Neural cell (in vitro differentiated cells): Measurements from ENCODE around the gene FUT6. TPM values are rescaled to one million over a fixed set of nuclear protein-coding genes. Genes with fewer than 3 reads are reported as not detected.

Source experiments
- H2AFZ ChIP-seq: fragments of 200-600, 300-800 bp; sonication (generic), shearing (Covaris generic); 2 replicates; pipeline ENCODE4 v1.6.0; 2014; ENCODE audit warnings: low read depth, mild to moderate bottlenecking, antibody characterized with exemption, low read length, moderate library complexity
- H3F3A ChIP-seq: fragments of 200-600 bp; shearing (Covaris generic); 2 replicates; pipeline ENCODE4 v1.6.1; 2016; ENCODE audit warnings: mild to moderate bottlenecking, moderate library complexity, mixed read lengths, antibody characterized with exemption, low read length; ENCODE audit not compliant: insufficient read depth, poor library complexity, severe bottlenecking
- H3K27ac ChIP-seq: fragments of 200-600, 300-800 bp; sonication (generic), shearing (Covaris generic); 2 replicates; pipeline ENCODE4 v1.5.1; 2014; ENCODE audit warnings: mild to moderate bottlenecking, low read length, moderate library complexity
- H3K27me3 ChIP-seq: fragments of 300-800, 200-600 bp; sonication (generic), shearing (Covaris generic); 2 replicates; pipeline ENCODE4 v1.6.0; 2014; ENCODE audit warnings: mild to moderate bottlenecking, low read depth, low read length, moderate library complexity; ENCODE audit not compliant: insufficient read depth
- H3K36me3 ChIP-seq: fragments of 300-800, 200-600 bp; sonication (generic), shearing (Covaris generic); 2 replicates; pipeline ENCODE4 v1.5.1; 2014; ENCODE audit warnings: mild to moderate bottlenecking, antibody characterized with exemption, low read length, moderate library complexity; ENCODE audit not compliant: insufficient read depth
- H3K4me2 ChIP-seq: fragments of 300-800, 200-600 bp; sonication (generic), shearing (Covaris generic); 2 replicates; pipeline ENCODE4 v1.6.0; 2014; ENCODE audit warnings: mild to moderate bottlenecking, low read length
- H3K4me3 ChIP-seq: fragments of 300-800, 200-600 bp; sonication (generic), shearing (Covaris generic); 2 replicates; pipeline ENCODE4 v1.5.1; 2014; ENCODE audit warnings: mild to moderate bottlenecking, low read length, moderate library complexity
- H3K79me2 ChIP-seq: fragments of 200-600 bp; shearing (Covaris generic); replicated peaks from 2 replicates; pipeline ENCODE4 v1.6.0; 2014; ENCODE audit warnings: mild to moderate bottlenecking, low read length, moderate library complexity; ENCODE audit not compliant: insufficient read depth
- H3K9ac ChIP-seq: fragments of 300-800, 200-600 bp; sonication (generic), shearing (Covaris generic); 2 replicates; pipeline ENCODE4 v1.6.1; 2016; ENCODE audit warnings: mild to moderate bottlenecking, low read length, mixed read lengths
- H3K9me2 ChIP-seq: fragments of 200-600 bp; shearing (Covaris generic); 2 replicates; pipeline ENCODE4 v1.6.1; 2016; ENCODE audit warnings: mild to moderate bottlenecking, low read length, mixed read lengths; ENCODE audit not compliant: insufficient read depth
- H3K9me3 ChIP-seq: fragments of 200-600, 300-800 bp; sonication (generic), shearing (Covaris generic); 2 replicates; pipeline ENCODE4 v1.6.1; 2016; ENCODE audit warnings: mild to moderate bottlenecking, mixed run types, low read length, moderate library complexity, mixed read lengths
- H4K20me1 ChIP-seq: fragments of 200-600 bp; shearing (Covaris generic); 2 replicates; pipeline ENCODE4 v1.6.1; 2016; ENCODE audit warnings: mild to moderate bottlenecking, mixed run types; ENCODE audit not compliant: insufficient read depth
- EP300 ChIP-seq: fragments of 450-650 bp; conservative IDR thresholded peaks from 2 replicates; pipeline ENCODE4 v1.6.1; 2014; ENCODE audit warnings: antibody characterized with exemption, mild to moderate bottlenecking, moderate library complexity; ENCODE audit not compliant: poor library complexity, severe bottlenecking
- EZH2 ChIP-seq: fragments of 200-600, 300-800 bp; shearing (Covaris generic), sonication (generic); IDR thresholded peaks from 2 replicates; pipeline ENCODE4 v1.6.1; 2014; ENCODE audit warnings: antibody characterized with exemption, low read length, borderline replicate concordance, mild to moderate bottlenecking; ENCODE audit not compliant: insufficient read depth, poor library complexity, severe bottlenecking
- MXI1 ChIP-seq: fragments of 450-650 bp; conservative IDR thresholded peaks from 2 replicates; pipeline ENCODE4 v1.6.1; 2014; ENCODE audit warnings: antibody characterized with exemption, mild to moderate bottlenecking; ENCODE audit not compliant: poor library complexity, severe bottlenecking
- POLR2AphosphoS5 ChIP-seq: IDR thresholded peaks from 2 replicates; pipeline ENCODE4 v1.6.1; 2012
- RAD21 ChIP-seq: fragments of 450-650 bp; conservative IDR thresholded peaks from 2 replicates; pipeline ENCODE4 v1.6.1; 2014; ENCODE audit warnings: antibody characterized with exemption, mild to moderate bottlenecking, moderate library complexity
- SMC3 ChIP-seq: fragments of 450-650 bp; conservative IDR thresholded peaks from 2 replicates; pipeline ENCODE4 v1.6.1; 2014; ENCODE audit warnings: antibody characterized with exemption, mild to moderate bottlenecking, moderate library complexity; ENCODE audit not compliant: poor library complexity
- TAF1 ChIP-seq: IDR thresholded peaks from 2 replicates; pipeline ENCODE4 v1.6.1; 2012; ENCODE audit warnings: low read depth
- polyA plus RNA-seq: library from polyadenylated mRNA; depleted of rRNA; stranded (reverse); fragments of >200 nt; gene quantifications from 2 replicates; pipeline ENCODE4 v1.2.3, GENCODE V29; 2014
- TF ChIP-seq, protein P1 (sequence below): IDR thresholded peaks from 2 replicates; pipeline ENCODE4 v1.6.1; 2012; ENCODE audit warnings: borderline replicate concordance
- TF ChIP-seq, protein P2 (sequence below): fragments of 450-650 bp; IDR thresholded peaks from 2 replicates; pipeline ENCODE4 v1.5.1; 2014; ENCODE audit warnings: antibody characterized with exemption, mild to moderate bottlenecking, moderate library complexity; ENCODE audit not compliant: poor library complexity, severe bottlenecking

Gene FUT6
- polyA plus RNA-seq, 1 donor from 2014 or later = not detected

DNA sequence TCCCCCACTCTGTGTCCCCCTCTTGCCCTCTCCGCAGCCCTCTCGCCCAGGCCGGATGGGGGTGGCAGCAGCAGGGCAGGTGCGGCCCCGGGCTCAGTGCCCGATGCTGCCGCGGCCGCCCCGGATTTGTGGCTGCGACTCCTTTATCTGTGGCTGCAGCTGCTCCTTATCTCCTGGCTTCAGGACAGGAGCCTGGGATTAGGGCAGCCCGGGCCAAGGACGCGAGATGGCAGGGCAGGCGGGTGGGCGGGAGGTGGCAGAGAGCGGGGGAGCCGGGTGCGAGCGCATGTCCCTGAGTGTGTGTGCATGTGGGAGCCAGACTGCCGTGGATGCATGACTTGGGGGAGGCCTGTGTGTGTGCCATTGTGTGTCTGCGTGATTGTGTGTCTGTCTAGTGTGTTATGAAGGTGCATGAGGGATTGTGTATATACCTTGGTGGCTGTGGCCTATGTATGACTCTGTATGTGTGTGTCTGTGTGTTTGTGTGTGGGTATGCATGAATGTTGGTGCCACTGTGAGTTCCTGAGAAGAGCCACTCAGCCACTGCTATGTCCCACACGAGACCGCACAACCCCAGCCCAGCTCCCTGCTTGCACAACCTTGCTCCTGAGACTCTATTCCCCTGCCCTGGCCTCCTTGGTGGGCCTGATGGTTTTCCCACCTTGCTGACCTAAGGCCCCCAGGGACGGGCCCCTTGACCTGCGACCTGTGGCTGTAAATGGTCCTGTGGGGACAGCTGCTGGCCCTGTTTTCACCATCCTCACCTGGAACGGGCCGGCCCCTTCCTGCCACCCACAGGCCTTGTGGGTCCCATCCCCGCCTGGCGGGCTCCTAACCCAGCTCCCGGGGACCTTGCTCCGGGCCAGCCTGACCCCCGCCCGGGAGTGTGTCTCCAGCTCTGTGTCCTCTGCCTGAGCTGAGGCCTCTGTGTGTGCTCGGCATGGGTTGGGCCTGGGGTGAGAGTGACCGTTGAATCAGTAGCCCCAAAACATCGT, 40.0 kb downstream of the FUT6 start:
- no peak overlapping the region for H3K9ac ChIP-seq
- no peak overlapping the region for H3K27ac ChIP-seq
- no peaks in the 10 kb centered on the region for H3F3A ChIP-seq
- no peaks in the 10 kb centered on the region for H4K20me1 ChIP-seq
- no peak overlapping the region for H3K4me2 ChIP-seq
- no peak overlapping the region for H2AFZ ChIP-seq
- H3K27me3 ChIP-seq = peaks cover 14% of the 10 kb centered on the region
- H3K79me2 ChIP-seq = no peaks in the 10 kb centered on the region
- H3K36me3 ChIP-seq = no peaks in the 10 kb centered on the region
- H3K9me2 ChIP-seq = no peaks in the 10 kb centered on the region
- TF ChIP-seq RAD21 (no peak), MXI1 (no peak), EZH2 (no peak), SMC3 (no peak)
- H3K9me3 ChIP-seq = no peaks in the 10 kb centered on the region
- no peak overlapping the region for H3K4me3 ChIP-seq

DNA sequence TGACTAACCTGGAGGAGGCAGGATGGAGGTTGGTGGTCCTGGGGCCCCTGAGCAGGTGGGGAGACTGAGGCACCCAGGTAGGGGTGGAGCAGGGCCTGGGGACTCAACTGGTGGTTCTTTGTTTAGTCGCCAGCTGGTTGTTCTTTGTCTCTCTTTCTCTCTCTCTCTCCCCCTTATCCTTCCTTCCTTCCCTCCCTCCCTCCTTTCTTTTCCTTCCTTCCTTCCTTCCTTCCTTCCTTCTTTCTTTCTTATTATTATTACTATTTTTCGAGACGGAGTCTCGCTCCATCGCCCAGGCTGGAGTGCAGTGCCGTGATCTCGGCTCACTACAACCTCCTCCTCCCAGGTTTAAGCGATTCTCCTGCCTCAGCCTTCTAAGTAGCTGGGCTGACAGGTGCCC, 41.3 kb downstream of the FUT6 start:
- H3K9me3 ChIP-seq = no peaks in the 10 kb centered on the region
- H3K27ac ChIP-seq = no peak overlapping the region
- H4K20me1 ChIP-seq = no peaks in the 10 kb centered on the region
- H3K79me2 ChIP-seq = no peaks in the 10 kb centered on the region
- H3K36me3 ChIP-seq = no peaks in the 10 kb centered on the region
- peaks cover under 1% of the 10 kb centered on the region for H3K27me3 ChIP-seq
- H3F3A ChIP-seq = no peaks in the 10 kb centered on the region
- H3K4me2 ChIP-seq = no peak overlapping the region
- no peak overlapping the region for H2AFZ ChIP-seq
- no peak overlapping the region for H3K4me3 ChIP-seq
- H3K9me2 ChIP-seq = no peaks in the 10 kb centered on the region
- H3K9ac ChIP-seq = no peak overlapping the region
- TF ChIP-seq TAF1 (no peak), EP300 (no peak), EZH2 (no peak), POLR2AphosphoS5 (no peak), SMC3 (no peak), MXI1 (no peak), RAD21 (no peak)
- TF ChIP-seq, protein P1, sequence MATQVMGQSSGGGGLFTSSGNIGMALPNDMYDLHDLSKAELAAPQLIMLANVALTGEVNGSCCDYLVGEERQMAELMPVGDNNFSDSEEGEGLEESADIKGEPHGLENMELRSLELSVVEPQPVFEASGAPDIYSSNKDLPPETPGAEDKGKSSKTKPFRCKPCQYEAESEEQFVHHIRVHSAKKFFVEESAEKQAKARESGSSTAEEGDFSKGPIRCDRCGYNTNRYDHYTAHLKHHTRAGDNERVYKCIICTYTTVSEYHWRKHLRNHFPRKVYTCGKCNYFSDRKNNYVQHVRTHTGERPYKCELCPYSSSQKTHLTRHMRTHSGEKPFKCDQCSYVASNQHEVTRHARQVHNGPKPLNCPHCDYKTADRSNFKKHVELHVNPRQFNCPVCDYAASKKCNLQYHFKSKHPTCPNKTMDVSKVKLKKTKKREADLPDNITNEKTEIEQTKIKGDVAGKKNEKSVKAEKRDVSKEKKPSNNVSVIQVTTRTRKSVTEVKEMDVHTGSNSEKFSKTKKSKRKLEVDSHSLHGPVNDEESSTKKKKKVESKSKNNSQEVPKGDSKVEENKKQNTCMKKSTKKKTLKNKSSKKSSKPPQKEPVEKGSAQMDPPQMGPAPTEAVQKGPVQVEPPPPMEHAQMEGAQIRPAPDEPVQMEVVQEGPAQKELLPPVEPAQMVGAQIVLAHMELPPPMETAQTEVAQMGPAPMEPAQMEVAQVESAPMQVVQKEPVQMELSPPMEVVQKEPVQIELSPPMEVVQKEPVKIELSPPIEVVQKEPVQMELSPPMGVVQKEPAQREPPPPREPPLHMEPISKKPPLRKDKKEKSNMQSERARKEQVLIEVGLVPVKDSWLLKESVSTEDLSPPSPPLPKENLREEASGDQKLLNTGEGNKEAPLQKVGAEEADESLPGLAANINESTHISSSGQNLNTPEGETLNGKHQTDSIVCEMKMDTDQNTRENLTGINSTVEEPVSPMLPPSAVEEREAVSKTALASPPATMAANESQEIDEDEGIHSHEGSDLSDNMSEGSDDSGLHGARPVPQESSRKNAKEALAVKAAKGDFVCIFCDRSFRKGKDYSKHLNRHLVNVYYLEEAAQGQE = no peak
- TF ChIP-seq, protein P2, sequence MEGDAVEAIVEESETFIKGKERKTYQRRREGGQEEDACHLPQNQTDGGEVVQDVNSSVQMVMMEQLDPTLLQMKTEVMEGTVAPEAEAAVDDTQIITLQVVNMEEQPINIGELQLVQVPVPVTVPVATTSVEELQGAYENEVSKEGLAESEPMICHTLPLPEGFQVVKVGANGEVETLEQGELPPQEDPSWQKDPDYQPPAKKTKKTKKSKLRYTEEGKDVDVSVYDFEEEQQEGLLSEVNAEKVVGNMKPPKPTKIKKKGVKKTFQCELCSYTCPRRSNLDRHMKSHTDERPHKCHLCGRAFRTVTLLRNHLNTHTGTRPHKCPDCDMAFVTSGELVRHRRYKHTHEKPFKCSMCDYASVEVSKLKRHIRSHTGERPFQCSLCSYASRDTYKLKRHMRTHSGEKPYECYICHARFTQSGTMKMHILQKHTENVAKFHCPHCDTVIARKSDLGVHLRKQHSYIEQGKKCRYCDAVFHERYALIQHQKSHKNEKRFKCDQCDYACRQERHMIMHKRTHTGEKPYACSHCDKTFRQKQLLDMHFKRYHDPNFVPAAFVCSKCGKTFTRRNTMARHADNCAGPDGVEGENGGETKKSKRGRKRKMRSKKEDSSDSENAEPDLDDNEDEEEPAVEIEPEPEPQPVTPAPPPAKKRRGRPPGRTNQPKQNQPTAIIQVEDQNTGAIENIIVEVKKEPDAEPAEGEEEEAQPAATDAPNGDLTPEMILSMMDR = no peak
